Fibroblast of mammary gland (primary cell): ENCODE measurements around the gene CDT1.
"Not testable (repeated sequence)": the region's sequence is repeated elsewhere in the genome, so short reads cannot be mapped to it uniquely, and the experiment has no call there.

Experiments used
- DNase-seq: peaks from one replicate; pipeline ENCODE4 v3.0.0-alpha.2; 2010; ENCODE audit warnings: low read depth
- H3K4me3 ChIP-seq: 2 replicates; pipeline ENCODE4 v1.5.1; 2011; ENCODE audit warnings: low read depth, mild to moderate bottlenecking, low read length, moderate library complexity; ENCODE audit not compliant: control insufficient read depth
- CTCF ChIP-seq: conservative IDR thresholded peaks from 2 replicates; pipeline ENCODE4 v1.5.1; 2011; ENCODE audit warnings: low read depth, low read length, inconsistent platforms; ENCODE audit not compliant: control insufficient read depth, insufficient read depth

Gene CDT1

DNA sequence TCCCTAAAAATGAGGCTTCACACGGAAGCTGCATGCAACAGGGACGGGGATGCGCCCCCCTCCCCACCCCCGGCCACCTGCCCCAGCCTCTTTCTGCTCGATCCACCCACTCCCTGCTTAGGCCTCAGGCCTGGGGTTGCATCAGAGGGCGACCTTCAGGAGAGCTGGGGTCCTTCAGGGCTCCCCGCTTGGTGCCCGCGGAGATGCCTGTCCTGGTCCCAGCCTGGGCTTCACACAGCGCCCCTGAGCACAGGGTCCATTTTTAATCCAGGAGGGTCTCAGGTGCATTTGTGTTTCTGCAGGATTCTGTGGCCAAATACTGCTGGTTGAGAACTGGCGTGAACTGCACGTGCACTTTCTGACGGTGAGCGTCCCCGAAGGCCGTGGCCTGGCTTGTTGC, 15.5 kb downstream of the CDT1 start:
- DNase-seq = no peak
- no peak overlapping the region for H3K4me3 ChIP-seq
- no peak for TF ChIP-seq CTCF

GRCh38 chr16:88820385-88821025, 16.9 kb downstream of the CDT1 start:
- TF ChIP-seq CTCF = no peak
- H3K4me3 ChIP-seq = no peak overlapping the region
- DNase-seq = no peak

DNA sequence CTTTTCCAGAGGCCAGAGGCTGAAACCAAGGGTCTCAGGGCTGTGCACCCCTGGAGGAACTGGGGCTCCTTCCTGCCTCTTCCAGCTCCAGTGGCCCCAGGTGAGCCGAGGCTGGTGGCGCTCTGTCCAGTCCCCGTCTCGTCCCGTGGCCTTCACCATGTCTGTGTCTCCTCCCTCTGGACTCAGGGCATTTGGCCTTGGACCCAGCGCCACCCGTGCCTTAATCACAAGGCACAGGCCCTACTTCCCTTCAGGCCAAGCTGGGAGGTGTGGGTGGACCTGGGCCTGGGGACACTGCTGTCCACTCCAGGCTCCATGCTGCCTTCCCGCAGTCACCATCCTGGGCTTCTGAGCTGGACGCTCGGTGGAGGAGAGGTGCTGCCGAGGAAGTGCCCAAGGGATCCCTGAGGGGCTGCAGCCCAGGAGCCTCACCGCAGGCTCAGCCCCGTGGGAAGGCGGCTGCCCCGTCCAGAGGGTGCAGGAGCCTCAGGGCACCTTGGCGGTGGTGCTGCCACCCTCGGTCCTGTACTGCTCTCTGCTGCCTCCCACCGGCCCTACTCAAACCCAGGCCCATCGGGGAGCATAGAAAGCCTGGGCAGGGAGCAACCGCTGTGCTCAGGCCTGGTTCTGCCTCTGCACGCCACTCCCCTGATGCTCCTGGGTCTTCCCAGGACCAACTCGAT, 17.7 kb downstream of the CDT1 start:
- DNase-seq = no peak
- no peak for TF ChIP-seq CTCF
- no peak overlapping the region for H3K4me3 ChIP-seq

DNA sequence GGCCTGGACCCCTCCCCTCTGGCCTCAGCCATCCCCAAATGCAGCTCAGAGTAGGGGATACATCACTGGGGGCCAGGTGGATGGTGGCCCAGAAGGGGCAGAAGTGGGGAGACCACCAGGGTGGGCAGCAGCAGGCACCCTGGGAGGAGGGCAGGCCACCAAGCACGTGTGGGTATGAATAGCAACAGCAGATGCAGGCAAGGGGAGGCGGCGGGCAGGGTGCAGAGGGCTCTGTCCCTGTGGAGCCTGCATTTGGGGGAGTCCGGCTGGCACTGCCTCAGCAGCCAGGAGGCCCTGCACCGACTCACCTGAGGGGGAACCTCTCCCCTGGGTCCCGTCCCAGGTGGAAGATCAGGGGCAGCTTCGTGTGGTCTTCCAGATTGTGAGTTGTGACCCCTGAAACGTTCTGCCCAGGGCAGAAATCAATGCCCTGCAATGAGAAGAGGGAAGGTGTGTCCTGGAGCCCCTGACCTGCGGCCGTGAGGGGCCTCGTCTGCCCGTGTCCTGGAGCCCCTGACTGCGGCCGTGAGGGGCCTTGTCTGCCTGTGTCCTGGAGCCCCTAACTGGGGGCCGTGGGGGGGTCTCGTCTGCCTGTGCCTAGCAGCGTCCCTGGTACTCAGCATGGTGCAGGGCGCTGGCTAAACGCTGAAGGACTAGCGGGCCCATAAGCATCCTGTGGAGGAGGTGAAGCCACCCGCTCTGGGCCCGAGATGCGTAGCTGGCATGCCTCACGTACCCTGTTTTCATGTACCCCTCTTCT, 18.9 kb downstream of the CDT1 start:
- DNase-seq = no peak
- no peak overlapping the region for H3K4me3 ChIP-seq
- TF ChIP-seq CTCF = no peak

DNA sequence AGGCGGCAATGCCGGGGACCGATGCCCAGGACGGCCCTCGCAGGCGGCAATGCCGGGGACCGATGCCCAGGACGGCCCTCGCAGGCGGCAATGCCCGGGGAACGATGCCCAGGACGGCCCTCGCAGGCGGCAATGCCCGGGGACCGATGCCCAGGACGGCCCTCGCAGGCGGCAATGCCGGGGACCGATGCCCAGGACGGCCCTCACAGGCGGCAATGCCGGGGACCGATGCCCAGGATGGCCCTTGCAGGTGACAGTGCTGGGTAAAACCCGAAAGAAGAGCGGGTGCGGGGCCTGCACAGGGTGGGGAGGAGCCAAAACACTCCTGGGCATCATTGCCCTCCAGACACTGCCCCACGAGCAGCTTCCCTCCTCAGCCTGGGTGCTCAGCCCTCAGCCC, 20.1 kb downstream of the CDT1 start:
- not testable (repeated sequence) for H3K4me3 ChIP-seq, DNase-seq

DNA sequence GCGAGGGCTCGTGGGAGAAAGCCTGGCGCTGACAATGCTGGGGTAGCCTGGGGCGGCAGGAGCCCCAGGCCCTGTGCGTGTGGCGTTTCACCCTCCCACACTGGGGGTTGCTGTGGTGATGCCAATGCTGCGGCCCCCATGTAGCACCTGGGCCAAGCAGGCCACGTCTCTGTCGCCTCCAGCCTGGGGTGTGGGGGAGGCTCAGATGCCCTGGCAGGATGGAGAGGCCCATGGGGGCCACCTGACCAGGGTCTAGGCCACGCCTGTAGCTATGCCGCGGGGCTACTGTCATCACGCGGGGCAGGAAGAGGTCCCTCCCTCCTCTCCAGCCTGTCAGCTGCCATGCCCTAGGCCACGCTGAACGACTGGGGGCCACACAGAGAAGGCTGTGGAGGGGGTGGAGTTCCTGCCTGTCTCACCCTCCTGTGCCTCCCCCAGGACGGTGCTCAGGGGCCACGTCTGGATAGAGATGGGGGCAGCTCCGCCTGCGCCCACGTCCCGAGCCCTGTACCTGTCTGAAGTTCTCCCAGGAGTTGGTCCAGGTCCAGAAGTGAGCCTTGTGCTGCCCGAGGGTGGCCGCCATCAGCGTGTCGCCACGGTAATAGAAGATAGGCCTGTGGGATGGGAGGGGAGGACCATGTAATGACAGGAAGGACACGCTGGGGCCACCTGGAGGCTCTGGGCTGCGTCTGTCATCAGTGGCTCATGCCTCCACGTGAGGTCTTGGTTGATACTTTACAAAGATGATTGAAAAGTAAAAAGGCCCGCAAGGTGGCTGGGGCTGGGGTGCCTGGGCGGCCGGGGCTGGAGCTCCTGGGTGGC, 20.9 kb downstream of the CDT1 start:
- no peak overlapping the region for H3K4me3 ChIP-seq
- no peak for DNase-seq
- TF ChIP-seq CTCF = no peak
